K562 (cell line): ENCODE results near the gene IFI6. TPM values are rescaled to one million over a fixed set of nuclear protein-coding genes. Genes with fewer than 3 reads are reported as not detected.

Source experiments
- BACH1 ChIP-seq: fragments of 200-800 bp; sonication (Bioruptor generic); IDR thresholded peaks from 2 replicates; pipeline ENCODE4 v1.6.1; 2016; ENCODE audit warnings: missing genetic modification characterization, missing compliant biosample characterization
- CEBPG ChIP-seq, 3 experiments: fragments of 200-800 bp in 1 of 3; sonication (Bioruptor generic) in 1 of 3; sonication (generic) in 1 of 3; formaldehyde crosslinking in 1 of 3; IDR thresholded peaks in 2 of 3; conservative IDR thresholded peaks in 1 of 3; 2 replicates each; pipeline versions ENCODE4 v1.6.1 to v1.8.0; 2016 to 2022; ENCODE audit warnings: missing compliant biosample characterization in 2 of 3, missing genetic modification characterization in 2 of 3, mild to moderate bottlenecking in 1 of 3, missing genetic modification reagents in 1 of 3
- DACH1 ChIP-seq: fragments of 450-650 bp; IDR thresholded peaks from 2 replicates; pipeline ENCODE4 v1.6.1; 2018; ENCODE audit not compliant: partially characterized antibody
- FOXK1 ChIP-seq: sonication (generic); formaldehyde crosslinking; IDR thresholded peaks from 2 replicates; pipeline ENCODE4 v1.8.0; 2022; ENCODE audit warnings: missing genetic modification reagents, mild to moderate bottlenecking, borderline replicate concordance
- REST ChIP-seq, 2 experiments: fragments of 450-650 bp; formaldehyde crosslinking in 1 of 2; IDR thresholded peaks; 2 replicates each; pipeline versions ENCODE4 v1.4.0 to v1.6.1; 2014 to 2020; ENCODE audit warnings: mild to moderate bottlenecking in 2 of 2, borderline replicate concordance in 1 of 2, low read depth in 1 of 2
- RREB1 ChIP-seq: fragments of 250-450 bp; sonication (Bioruptor Pico); IDR thresholded peaks from 2 replicates; pipeline ENCODE4 v1.4.0; 2020
- SIX5 ChIP-seq, 2 experiments: IDR thresholded peaks; 2 replicates each; pipeline ENCODE4 v1.6.1; 2011; ENCODE audit warnings: low read length in 2 of 2, borderline replicate concordance in 1 of 2, low read depth in 1 of 2, mild to moderate bottlenecking in 1 of 2, moderate library complexity in 1 of 2; ENCODE audit not compliant: insufficient read depth in 1 of 2
- XRCC4 ChIP-seq: IDR thresholded peaks from one replicate; pipeline ENCODE4 v1.6.1; 2011; ENCODE audit not compliant: insufficient read depth, insufficient read length; ENCODE audit errors: extremely low read depth
- ZNF232 ChIP-seq: sonication (generic); formaldehyde crosslinking; IDR thresholded peaks from 2 replicates; pipeline ENCODE4 v1.8.0; 2022; ENCODE audit warnings: mild to moderate bottlenecking, missing genetic modification reagents
- ZNF280B ChIP-seq: fragments of 250-450 bp; sonication (Bioruptor Pico); IDR thresholded peaks from 2 replicates; pipeline ENCODE4 v1.5.1; 2021; ENCODE audit warnings: mild to moderate bottlenecking
- polyA plus RNA-seq, 8 experiments: library from polyadenylated mRNA; depleted of rRNA in 4 of 8; stranded (reverse) in 5 of 8; unstranded in 3 of 8; fragments of >200 nt; fragmentation: Nextera tagmentation in 2 of 8; fragmentation: Illumina TruSeq in 1 of 8; extraction: Ambion mirVana in 2 of 8; extraction: Trizol in 1 of 8; gene quantifications; 2 replicates each; pipeline versions ENCODE4 v1.2.1 to v1.2.3, GENCODE V29; 2011 to 2014; ENCODE audit warnings: inconsistent platforms in 1 of 8, missing spikeins in 1 of 8
- total RNA-seq, 7 experiments: library from RNA; depleted of rRNA in 6 of 7; stranded (reverse); fragments of >200 nt in 6 of 7; fragmentation: Illumina TruSeq in 2 of 7; extraction: Trizol in 2 of 7; gene quantifications; 2 replicates each; pipeline versions ENCODE4 v1.2.1 to v1.2.3, GENCODE V29; 2011 to 2021; ENCODE audit warnings: low replicate concordance in 1 of 7

The IFI6 gene
- total and polyA plus RNA-seq, 9 of the 15 experiments (the other 6 are each of a cell fraction or from before 2014, with no cell fraction given), result 0.17 to 4.5 (median 2.2) TPM

- no peak for TF ChIP-seq REST (IDR thresholded peaks at IDR 0.05; ENCODE audit: borderline replicate concordance)
- TF ChIP-seq REST (CRISPR knock-in tag; IDR thresholded peaks at IDR 0.05; ENCODE audit: low read depth), result no peak
- peak; percentile 38; the same call in 1 of the 2 replicates for TF ChIP-seq FOXK1 (CRISPR knock-in tag)
- TF ChIP-seq CEBPG (CRISPR knock-in tag; IDR thresholded peaks at IDR 0.05), result peak; percentile 33
- peak in 1 of 2 experiments; percentile 11; a peak in 1 of 4 replicates for TF ChIP-seq CEBPG (tag; conservative IDR thresholded peaks at IDR 0.05 in 1 of 2, IDR thresholded peaks at IDR 0.05 in 1 of 2)
- no peak for TF ChIP-seq ZNF280B (CRISPR knock-in tag)
- TF ChIP-seq ZNF232 (CRISPR knock-in tag), result no peak
- no peak for TF ChIP-seq XRCC4
- no peak for TF ChIP-seq SIX5 (IDR thresholded peaks at IDR 0.05; ENCODE audit: borderline replicate concordance in 1 of 2, insufficient read depth in 1 of 2, low read depth in 1 of 2, low read length in 2 of 2)
- no peak for TF ChIP-seq RREB1
- TF ChIP-seq BACH1 (tag), result 0 out of 2 replicates have a peak, but pooled peaks have one; percentile 32
- no peak for TF ChIP-seq DACH1
Observed at GRCh38 chr1:27660300-27660835, 11.6 kb downstream of the IFI6 start (continued).
